Keratinocyte (primary cell): ENCODE measurements around the gene CEP85L.

Source experiments
- EZH2 ChIP-seq: IDR thresholded peaks from one replicate; pipeline ENCODE4 v1.6.1; 2012; ENCODE audit warnings: inconsistent platforms, mild to moderate bottlenecking, low read length, moderate library complexity
- TF ChIP-seq, protein P1 (sequence below), 3 experiments: IDR thresholded peaks in 1 of 3; conservative IDR thresholded peaks in 1 of 3; optimal IDR thresholded peaks in 1 of 3; 2 replicates in 2 of 3; 3 replicates in 1 of 3; pipeline versions ENCODE3 to v1.5.1; 2011; ENCODE audit warnings: low read length in 3 of 3, mild to moderate bottlenecking in 3 of 3, moderate library complexity in 2 of 3, control low read depth in 1 of 3, inconsistent platforms in 1 of 3; ENCODE audit not compliant: insufficient read depth in 2 of 3; ENCODE audit errors: extremely low read depth in 1 of 3

GRCh38 chr6:118546164-118546879 lies 105.1 kb downstream of the CEP85L start:
- TF ChIP-seq, protein P1, sequence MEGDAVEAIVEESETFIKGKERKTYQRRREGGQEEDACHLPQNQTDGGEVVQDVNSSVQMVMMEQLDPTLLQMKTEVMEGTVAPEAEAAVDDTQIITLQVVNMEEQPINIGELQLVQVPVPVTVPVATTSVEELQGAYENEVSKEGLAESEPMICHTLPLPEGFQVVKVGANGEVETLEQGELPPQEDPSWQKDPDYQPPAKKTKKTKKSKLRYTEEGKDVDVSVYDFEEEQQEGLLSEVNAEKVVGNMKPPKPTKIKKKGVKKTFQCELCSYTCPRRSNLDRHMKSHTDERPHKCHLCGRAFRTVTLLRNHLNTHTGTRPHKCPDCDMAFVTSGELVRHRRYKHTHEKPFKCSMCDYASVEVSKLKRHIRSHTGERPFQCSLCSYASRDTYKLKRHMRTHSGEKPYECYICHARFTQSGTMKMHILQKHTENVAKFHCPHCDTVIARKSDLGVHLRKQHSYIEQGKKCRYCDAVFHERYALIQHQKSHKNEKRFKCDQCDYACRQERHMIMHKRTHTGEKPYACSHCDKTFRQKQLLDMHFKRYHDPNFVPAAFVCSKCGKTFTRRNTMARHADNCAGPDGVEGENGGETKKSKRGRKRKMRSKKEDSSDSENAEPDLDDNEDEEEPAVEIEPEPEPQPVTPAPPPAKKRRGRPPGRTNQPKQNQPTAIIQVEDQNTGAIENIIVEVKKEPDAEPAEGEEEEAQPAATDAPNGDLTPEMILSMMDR (optimal IDR thresholded peaks at IDR 0.05 in 1 of 3, IDR thresholded peaks at IDR 0.05 in 1 of 3, conservative IDR thresholded peaks at IDR 0.05 in 1 of 3; ENCODE audit: extremely low read depth in 1 of 3, insufficient read depth in 2 of 3, low read length in 3 of 3), result no peak
- TF ChIP-seq EZH2, result no peak
